ENCODE data around the gene EFNA2. TPM values are rescaled to one million over a fixed set of nuclear protein-coding genes. Genes with fewer than 3 reads are reported as not detected.
"Not testable (repeated sequence)": the region's sequence is repeated elsewhere in the genome, so short reads cannot be mapped to it uniquely, and the experiment has no call there.

The EFNA2 gene
- total RNA-seq, 1 experiment from 2014 or later = not detected

DNA sequence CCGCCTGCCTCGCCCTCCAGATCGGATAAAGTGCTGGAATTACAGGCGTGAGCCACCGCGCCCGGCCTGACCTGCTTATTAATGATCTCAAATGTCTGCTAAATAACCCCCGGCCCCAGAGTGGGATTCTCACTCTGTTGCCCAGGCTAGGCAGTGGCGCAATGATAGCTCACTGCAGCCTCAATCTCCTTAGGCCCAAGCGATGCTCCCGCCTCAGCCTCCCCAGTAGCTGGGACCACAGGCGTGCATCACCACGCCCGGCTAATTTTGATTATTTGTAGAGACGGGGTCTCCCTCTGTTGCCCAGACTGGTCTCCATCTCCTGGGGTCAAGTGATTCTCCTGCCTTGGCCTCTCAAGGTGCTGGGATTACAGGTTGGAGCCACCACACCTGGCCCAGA lies 44.7 kb upstream of the EFNA2 start:
- H3K9me2 ChIP-seq (replicated peaks; ENCODE audit: insufficient read depth, low read length) = no peaks in the 10 kb centered on the region
- H3K36me3 ChIP-seq (ENCODE audit: insufficient read depth, low read length) = no peaks in the 10 kb centered on the region
- DNase-seq = no peak
- no peaks in the 10 kb centered on the region for H3K27me3 ChIP-seq (ENCODE audit: low read length)
- H3K9me3 ChIP-seq (ENCODE audit: low read length) = no peaks in the 10 kb centered on the region
- peaks cover 69% of the 10 kb centered on the region for H3K4me1 ChIP-seq (ENCODE audit: low read length)
- H4K20me1 ChIP-seq (ENCODE audit: insufficient read depth, low read depth, low read length) = 0 out of 2 replicates have a peak, but pooled peaks cover 6% of the 10 kb centered on the region
- H3K9ac ChIP-seq (ENCODE audit: low read length) = peak overlapping the region; percentile 100
- H3K27ac ChIP-seq (ENCODE audit: low read length) = peak overlapping the region; percentile 44
- peak overlapping the region; percentile 100 for H3K4me3 ChIP-seq (ENCODE audit: low read length)
- H3K4me2 ChIP-seq (ENCODE audit: low read depth, low read length, poor library complexity, severe bottlenecking) = peak overlapping the region; percentile 94
- H2AFZ ChIP-seq (ENCODE audit: low read length) = 0 out of 2 replicates have a peak overlapping the region, but pooled peaks have one; percentile 16
- peaks cover 24% of the 10 kb centered on the region for H3K79me2 ChIP-seq (ENCODE audit: low read length)

DNA sequence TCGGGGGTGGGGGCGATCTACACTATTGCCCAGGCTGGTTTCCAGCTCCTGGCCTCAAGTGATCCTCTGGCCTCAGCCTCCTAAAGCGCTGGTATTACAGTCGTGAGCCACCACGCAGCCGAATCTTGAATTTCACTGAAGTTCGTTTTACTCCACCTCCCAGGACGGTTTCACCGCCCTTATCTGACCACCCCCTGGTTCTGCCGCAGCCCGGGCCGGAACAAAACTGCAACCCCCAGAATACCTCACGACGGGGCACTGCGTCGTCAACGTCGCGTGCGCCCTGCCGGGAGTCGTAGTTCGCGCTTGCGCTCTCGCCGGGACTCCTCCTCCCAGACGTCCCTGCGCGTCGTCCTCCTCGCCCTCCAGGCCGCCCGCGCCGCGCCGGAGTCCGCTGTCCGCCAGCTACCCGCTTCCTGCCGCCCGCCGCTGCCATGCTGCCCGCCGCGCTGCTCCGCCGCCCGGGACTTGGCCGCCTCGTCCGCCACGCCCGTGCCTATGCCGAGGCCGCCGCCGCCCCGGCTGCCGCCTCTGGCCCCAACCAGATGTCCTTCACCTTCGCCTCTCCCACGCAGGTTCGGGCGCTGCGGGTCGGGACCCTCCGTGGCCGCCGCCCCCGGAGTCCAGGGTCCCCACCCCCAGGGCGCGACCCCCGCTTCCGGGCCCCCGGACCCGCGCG lies 44.1 kb upstream of the EFNA2 start, which contains the start of gene ATP5F1D:
ATP5F1D (plus strand) TSS at position 335 of the 679 bp plus-strand sequence; CDS start at position 435, 100 bp downstream.
- Histone ChIP-seq H4K20me1 (ENCODE audit: insufficient read depth, low read depth, low read length) (0 out of 2 replicates have a peak, but pooled peaks cover 6% of the 10 kb centered on the region), H3K9me3 (ENCODE audit: low read length) (no peaks in the 10 kb centered on the region), H3K36me3 (ENCODE audit: insufficient read depth, low read length) (no peaks in the 10 kb centered on the region), H3K4me3 (ENCODE audit: low read length) (peak within 1 kb of the TSS; percentile 100), H3K27ac (ENCODE audit: low read length) (peak within 1 kb of the TSS; percentile 77), H3K27me3 (ENCODE audit: low read length) (no peaks in the 10 kb centered on the region), H3K4me1 (ENCODE audit: low read length) (peaks cover 73% of the 10 kb centered on the region), H3K4me2 (ENCODE audit: low read depth, low read length, poor library complexity, severe bottlenecking) (peak within 1 kb of the TSS; percentile 94), H3K9me2 (replicated peaks; ENCODE audit: insufficient read depth, low read length) (no peaks in the 10 kb centered on the region), H3K79me2 (ENCODE audit: low read length) (peaks cover 24% of the 10 kb centered on the region), H3K9ac (ENCODE audit: low read length) (peak within 1 kb of the TSS; percentile 100), H2AFZ (ENCODE audit: low read length) (0 out of 2 replicates have a peak within 1 kb of the TSS, but pooled peaks have one; percentile 16)
- peak; percentile 98 for DNase-seq

GRCh38 chr19:1243768-1244692 lies 41.6 kb upstream of the EFNA2 start:
- H3K4me3 ChIP-seq (ENCODE audit: low read length) = peak overlapping the region; percentile 100
- peak overlapping the region; percentile 94 for H3K4me2 ChIP-seq (ENCODE audit: low read depth, low read length, poor library complexity, severe bottlenecking)
- H3K27ac ChIP-seq (ENCODE audit: low read length) = peak overlapping the region; percentile 89
- H3K79me2 ChIP-seq (ENCODE audit: low read length) = peaks cover 19% of the 10 kb centered on the region
- peaks cover 63% of the 10 kb centered on the region for H3K4me1 ChIP-seq (ENCODE audit: low read length)
- no peaks in the 10 kb centered on the region for H3K36me3 ChIP-seq (ENCODE audit: insufficient read depth, low read length)
- no peaks in the 10 kb centered on the region for H3K27me3 ChIP-seq (ENCODE audit: low read length)
- peak; percentile 94 for DNase-seq
- no peak overlapping the region for H2AFZ ChIP-seq (ENCODE audit: low read length)
- no peaks in the 10 kb centered on the region for H3K9me3 ChIP-seq (ENCODE audit: low read length)
- no peaks in the 10 kb centered on the region for H3K9me2 ChIP-seq (replicated peaks; ENCODE audit: insufficient read depth, low read length)
- H3K9ac ChIP-seq (ENCODE audit: low read length) = peak overlapping the region; percentile 100
- 0 out of 2 replicates have a peak, but pooled peaks cover 6% of the 10 kb centered on the region for H4K20me1 ChIP-seq (ENCODE audit: insufficient read depth, low read depth, low read length)

DNA sequence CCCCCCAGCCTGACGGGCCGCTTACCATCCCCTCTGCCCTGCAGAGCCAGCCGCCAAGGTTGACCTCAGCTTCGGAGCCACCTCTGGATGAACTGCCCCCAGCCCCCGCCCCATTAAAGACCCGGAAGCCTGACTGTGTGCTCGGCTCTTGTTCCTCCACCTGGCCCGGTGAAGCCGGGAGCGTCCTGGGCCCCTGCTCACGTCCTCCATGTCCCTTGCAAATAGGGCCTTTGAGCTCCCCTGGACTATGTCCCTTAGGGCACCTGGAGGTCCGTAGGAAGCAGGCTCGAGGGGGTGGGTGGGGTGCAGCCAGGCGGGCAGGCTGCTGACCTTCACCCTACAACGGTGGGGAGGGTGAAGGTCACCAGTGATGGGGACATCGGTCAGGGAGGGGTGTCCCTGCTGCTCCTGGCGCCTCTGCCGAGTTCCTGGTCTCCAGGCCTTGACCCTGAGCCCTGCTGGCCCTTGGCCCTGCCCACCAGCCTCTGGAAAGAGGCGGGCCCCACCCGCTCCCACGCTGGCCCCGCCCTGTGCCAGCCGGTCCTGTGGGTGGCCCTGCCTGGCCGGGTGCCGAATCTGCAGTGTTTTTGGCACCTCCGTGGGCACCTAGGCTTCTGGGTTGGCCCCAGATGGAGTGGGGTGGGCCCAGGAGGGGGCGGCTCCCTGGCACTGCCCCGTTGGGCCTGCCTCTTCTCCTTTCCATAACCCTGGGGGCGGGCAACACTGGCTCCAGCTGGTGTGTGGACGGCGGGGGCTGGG lies 40.8 kb upstream of the EFNA2 start:
- DNase-seq = no peak
- H3K27ac ChIP-seq (ENCODE audit: low read length) = peak overlapping the region; percentile 89
- no peaks in the 10 kb centered on the region for H3K9me2 ChIP-seq (replicated peaks; ENCODE audit: insufficient read depth, low read length)
- H3K4me3 ChIP-seq (ENCODE audit: low read length) = peak overlapping the region; percentile 100
- H3K9ac ChIP-seq (ENCODE audit: low read length) = peak overlapping the region; percentile 100
- H4K20me1 ChIP-seq (ENCODE audit: insufficient read depth, low read depth, low read length) = peaks cover 8% of the 10 kb centered on the region; the same call in 1 of the 2 replicates
- H3K36me3 ChIP-seq (ENCODE audit: insufficient read depth, low read length) = no peaks in the 10 kb centered on the region; the same call in 1 of the 2 replicates
- peak overlapping the region; percentile 94 for H3K4me2 ChIP-seq (ENCODE audit: low read depth, low read length, poor library complexity, severe bottlenecking)
- H3K4me1 ChIP-seq (ENCODE audit: low read length) = peaks cover 55% of the 10 kb centered on the region
- no peaks in the 10 kb centered on the region for H3K27me3 ChIP-seq (ENCODE audit: low read length)
- no peak overlapping the region for H2AFZ ChIP-seq (ENCODE audit: low read length)
- H3K9me3 ChIP-seq (ENCODE audit: low read length) = no peaks in the 10 kb centered on the region
- H3K79me2 ChIP-seq (ENCODE audit: low read length) = peaks cover 21% of the 10 kb centered on the region

DNA sequence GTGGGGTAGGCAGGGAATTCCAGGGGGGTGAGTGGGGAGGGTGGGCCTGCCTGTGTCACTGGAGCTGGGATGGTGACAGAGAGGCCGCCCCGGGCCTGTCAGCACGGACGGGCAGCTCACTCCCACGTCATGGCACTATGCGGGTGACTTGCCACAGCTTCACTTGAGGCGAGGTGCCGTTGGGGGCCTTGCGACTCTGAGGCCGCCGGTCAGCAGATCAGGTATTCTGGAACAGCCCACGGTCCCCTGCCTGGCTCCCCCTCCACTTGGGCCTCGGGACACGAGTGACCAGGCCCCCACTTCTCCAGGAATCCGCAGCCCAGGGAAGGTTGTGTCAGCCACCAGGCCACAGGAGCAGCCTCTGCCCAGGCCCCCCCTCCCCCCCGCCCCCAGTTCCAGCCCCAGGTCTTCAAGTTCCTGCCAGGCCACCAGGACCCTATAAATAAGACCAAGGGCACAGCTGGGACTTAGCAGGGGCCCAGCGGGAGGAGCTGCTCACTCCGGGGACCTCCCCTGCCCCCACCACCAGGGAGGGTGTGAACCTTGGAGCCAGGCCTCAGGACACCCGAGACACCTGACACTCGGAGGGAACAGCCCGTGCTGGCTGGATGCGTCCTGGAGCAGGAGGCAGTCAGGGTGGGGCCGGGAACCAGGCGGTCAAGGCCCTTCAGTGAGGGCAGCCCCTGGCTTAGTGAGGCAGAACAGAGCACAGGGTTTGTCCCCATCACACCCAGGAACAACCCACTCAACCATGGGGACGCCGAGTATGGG lies 40.0 kb upstream of the EFNA2 start:
- peak overlapping the region; percentile 89 for H3K27ac ChIP-seq (ENCODE audit: low read length)
- no peaks in the 10 kb centered on the region for H3K9me2 ChIP-seq (replicated peaks; ENCODE audit: insufficient read depth, low read length)
- H4K20me1 ChIP-seq (ENCODE audit: insufficient read depth, low read depth, low read length) = peaks cover 9% of the 10 kb centered on the region; the same call in 1 of the 2 replicates
- H3K4me1 ChIP-seq (ENCODE audit: low read length) = peaks cover 53% of the 10 kb centered on the region
- no peak overlapping the region for H2AFZ ChIP-seq (ENCODE audit: low read length)
- peaks cover 23% of the 10 kb centered on the region for H3K79me2 ChIP-seq (ENCODE audit: low read length)
- H3K9me3 ChIP-seq (ENCODE audit: low read length) = no peaks in the 10 kb centered on the region
- peak overlapping the region; percentile 100 for H3K4me3 ChIP-seq (ENCODE audit: low read length)
- peak overlapping the region; percentile 94 for H3K4me2 ChIP-seq (ENCODE audit: low read depth, low read length, poor library complexity, severe bottlenecking)
- H3K36me3 ChIP-seq (ENCODE audit: insufficient read depth, low read length) = no peaks in the 10 kb centered on the region; the same call in 1 of the 2 replicates
- H3K9ac ChIP-seq (ENCODE audit: low read length) = peak overlapping the region; percentile 100
- H3K27me3 ChIP-seq (ENCODE audit: low read length) = no peaks in the 10 kb centered on the region
- peak; percentile 70 for DNase-seq

DNA sequence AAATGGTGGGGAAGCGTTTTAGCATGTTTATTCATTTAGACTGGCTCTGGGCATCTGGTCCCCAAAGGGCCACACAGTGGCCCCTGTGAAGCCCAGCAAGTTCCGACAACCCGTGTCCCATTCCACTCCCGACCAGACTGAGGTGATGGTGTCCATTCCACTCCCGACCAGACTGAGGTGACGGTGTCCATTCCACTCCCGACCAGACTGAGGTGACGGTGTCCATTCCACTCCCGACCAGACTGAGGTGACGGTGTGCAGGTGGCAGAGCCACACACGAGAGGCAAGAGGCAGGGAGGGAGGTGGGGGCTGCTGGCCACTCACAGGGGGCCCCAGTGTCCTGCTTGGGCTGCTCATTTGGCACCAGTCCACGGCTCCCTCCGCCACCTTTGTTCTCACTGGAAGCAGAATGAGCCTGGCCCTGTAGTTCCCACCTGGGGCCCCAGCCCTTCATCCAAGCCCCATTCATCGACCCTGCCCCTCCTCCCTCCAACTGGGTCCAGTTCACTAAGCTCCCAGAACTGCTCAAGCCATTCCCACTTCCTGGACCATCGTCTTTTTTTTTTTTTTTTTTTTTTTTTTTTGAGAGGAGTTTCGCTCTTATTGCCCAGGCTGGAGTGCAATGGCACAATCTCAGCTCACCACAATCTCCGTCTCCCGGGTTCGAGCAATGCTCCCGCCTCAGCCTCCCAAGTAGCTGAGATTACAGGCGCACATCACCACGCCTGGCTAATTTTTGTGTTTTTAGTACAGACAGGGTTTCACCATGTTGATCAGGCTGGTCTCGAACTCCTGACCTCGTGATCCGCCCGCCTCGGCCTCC lies 39.2 kb upstream of the EFNA2 start:
- Histone ChIP-seq H3K27ac (ENCODE audit: low read length) (peak overlapping the region; percentile 89), H3K4me2 (ENCODE audit: low read depth, low read length, poor library complexity, severe bottlenecking) (peak overlapping the region; percentile 94), H3K9ac (ENCODE audit: low read length) (peak overlapping the region; percentile 100; the same call in 1 of the 2 replicates), H3K4me1 (ENCODE audit: low read length) (peaks cover 50% of the 10 kb centered on the region), H3K79me2 (ENCODE audit: low read length) (peaks cover 30% of the 10 kb centered on the region)
- not testable (repeated sequence) for H4K20me1 ChIP-seq (ENCODE audit: insufficient read depth, low read depth, low read length); DNase-seq; H3K27me3 ChIP-seq (ENCODE audit: low read length); H3K9me3 ChIP-seq (ENCODE audit: low read length); H2AFZ ChIP-seq (ENCODE audit: low read length); H3K9me2 ChIP-seq (replicated peaks; ENCODE audit: insufficient read depth, low read length); H3K4me3 ChIP-seq (ENCODE audit: low read length); H3K36me3 ChIP-seq (ENCODE audit: insufficient read depth, low read length)

All from Karpas-422 (cell line).